ENCODE results near the gene IGSF9B.

IGSF9B gene

DNA sequence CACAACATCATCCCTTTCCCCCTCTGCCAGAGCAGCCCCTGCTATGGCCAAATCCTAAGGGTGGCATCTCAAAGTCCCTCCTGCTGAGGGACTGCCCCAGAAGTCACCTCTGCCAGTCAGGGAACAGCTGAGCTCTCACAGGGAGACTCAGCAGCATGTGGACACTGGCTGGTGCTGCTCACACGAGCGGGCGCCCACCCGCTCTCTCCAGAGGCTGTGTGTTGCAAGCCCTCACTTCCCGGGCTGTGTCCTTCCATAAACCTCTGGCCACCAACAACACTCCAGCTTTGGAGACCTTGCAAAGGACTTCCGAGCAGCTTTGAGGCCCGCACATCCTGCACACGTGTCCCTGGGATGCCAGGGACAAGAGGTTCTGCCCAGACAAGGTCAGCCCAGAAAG lies 2.8 kb downstream of the IGSF9B start:
- DNase-seq = no peak

DNA sequence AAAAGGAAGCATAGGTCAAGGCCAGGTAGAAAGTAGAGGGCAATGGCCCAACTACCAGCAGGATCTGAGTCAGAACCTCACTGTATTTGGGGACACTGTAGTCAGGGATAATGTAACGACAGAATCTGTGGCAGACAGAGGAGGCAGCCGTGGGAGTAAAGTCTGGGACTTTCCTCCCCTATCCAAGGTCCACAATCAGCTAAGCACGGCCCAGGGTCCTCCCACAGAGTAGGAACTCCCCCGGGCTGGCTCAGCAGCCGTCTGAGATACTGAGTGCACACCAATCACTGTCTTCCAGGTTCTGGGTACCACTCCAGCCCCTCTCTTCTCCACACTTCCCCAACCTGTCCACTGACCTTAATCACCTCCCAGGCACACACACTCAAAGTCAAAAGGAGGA lies 3.2 kb downstream of the IGSF9B start:
- DNase-seq = no peak

DNA sequence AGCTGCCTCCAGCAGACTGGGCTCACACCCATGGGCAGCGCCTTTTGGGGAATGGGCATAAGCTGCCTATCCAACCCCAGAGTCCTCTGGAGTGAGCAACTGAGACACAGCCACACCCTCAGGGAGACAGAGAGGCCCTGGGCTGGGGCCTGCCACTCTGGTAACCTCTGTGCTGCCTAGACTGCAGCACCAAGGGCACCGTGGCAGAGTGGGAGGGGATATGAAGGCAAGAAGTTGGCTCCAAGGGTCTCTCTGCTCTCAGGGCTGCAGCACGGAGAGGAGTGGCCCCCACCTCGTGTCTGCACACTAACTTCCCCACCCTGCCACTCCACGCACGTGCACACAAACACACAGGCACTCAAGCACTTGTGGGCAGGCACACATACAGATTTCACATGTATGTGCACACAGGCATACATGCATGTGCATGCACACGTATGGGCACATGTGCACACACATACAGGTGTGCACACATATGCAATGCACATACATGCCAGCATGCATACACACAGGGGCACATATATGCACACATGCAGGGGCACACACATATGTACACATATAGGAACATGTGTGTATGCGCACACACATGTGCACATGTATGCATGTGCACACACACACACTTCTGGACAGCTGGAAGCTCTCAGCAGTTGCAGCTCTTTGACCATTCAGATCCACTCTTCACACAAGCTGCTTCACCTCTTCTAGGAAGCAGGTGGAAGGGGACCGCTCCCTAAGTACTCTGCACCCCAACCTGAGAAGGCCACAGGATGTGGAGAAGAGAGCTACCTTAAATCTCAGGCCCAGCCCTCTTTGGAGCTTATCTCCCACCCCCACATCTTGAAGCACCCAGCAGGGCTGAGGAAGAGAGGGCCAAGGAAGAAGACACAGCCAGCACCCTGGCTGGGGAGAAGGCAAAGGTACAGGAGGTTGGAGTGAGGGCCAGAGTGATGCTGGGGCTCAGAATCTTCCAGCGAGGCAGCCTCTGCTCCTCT lies 4.3 kb downstream of the IGSF9B start:
- no peak for DNase-seq

DNA sequence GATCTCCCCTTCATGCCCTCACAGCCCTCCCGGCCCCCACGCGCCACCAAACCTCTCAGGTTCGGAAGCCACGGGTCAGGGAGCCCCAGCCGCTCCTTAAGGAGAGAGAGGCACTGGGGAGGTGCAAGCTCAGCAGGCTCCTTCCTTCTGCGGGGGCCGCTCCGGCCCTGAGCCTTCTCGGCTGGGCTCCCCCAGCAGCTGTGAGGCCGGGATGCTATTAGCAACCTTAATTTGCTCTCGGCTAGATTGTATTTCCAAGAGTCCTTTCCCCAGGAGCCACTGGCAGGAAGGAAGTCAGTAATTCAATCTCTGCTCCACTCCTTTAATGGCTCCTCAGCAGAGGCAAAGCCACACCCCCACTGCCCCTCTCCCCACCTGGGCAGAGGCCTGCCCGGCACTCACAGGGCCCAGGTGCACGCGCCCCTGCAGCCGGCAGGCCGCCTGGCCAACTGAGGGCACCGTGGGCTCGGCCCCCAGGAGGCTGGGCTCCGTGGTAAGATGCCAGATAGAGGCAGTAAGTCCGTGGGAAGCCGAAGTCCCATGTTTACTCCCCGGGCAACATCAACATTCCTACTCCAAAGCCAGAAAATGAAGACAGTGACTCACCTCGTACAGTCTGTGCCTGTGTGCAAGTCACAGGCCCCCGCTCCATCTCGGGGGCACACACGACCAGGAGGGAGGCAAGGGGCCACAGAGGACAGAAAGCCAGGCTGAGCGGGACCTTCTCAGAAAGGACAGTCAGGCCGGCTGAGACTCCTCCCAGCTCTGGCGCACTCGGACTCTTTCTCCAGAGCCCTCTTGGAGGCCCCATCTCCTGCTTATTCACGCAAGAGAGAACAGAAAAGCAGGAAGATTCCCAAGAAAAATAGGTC lies 5.2 kb downstream of the IGSF9B start:
- DNase-seq = no peak

DNA sequence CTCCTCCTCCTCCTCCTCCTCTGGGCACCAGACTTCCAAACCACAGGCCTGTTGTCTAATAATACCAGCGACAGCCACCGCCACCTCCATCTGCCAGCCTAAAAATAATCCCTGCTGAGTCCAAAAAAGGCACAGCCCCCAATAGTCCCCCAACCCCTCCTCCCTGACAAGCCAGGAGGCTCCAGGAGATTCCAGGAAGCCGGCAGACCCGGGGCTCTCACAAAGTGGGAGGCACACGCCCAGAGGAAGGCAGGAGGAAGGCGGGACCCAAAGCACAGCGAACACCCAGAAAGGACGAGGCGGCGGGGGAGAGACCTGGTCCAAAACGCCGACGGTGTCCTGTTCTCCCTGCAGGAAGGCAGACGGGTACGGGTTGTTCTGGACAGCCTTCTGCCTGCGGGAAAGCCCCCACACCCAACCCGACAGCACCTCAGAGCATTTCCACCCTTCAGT lies 5.9 kb downstream of the IGSF9B start:
- DNase-seq = no peak

DNA sequence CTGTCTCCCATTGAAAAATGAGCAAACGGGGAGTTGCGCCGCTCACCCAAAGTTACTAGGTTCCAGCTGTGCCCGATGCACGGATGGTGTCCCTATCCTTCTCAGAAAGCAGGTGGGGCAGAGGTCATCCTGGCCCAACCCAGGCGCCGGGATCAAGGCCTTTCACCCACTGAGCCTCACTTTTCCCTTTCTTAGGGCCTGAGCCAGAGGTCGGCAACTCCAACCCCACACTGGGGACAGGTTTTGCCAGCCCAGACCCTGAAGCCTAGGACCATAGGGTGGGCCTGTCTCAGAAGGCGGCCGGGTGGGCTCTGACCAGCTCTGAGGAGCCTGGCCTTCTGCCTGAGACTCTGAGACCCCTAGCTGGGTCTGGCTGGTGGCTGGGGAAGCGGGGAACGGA lies 6.3 kb downstream of the IGSF9B start:
- DNase-seq = no peak

DNA sequence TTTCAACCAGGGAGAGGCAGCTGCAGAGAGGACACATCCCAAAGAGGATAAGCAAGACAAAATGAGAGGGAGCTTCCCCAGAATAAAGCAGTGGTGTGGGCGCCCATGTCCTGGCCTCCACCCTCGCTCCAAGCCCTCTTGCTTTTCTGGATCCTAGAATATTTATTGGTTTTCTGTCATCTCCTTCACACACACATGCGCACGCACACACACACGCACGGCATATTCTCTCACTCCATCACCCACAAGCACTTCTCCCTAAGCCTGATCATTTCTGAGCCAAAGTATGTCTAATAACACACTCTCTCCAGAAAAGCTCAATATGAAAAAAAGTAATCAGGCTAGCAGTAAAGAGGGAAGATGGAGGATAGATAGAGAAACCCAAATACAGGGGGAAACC lies 7.6 kb downstream of the IGSF9B start:
- no peak for DNase-seq

DNA sequence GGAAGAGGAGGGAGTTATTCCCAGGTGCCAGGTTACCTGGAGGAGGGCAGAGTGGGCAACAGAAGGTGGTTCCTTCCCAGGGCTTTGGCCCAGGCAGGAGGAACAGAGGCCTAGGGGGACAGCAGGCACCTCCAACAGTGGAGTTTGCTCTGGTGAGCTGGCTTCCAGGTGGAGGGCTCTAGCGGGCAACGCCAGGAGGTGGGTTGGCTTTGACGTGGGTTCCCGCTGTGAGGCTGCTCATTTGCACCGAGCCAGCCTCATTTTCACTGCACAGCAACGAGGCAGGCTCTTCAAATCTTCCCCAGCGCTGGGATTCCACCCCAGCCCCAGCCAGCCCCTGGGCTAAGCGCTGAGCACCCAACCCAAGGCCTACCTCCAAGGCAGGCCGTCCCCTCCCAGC lies 8.1 kb downstream of the IGSF9B start:
- DNase-seq = no peak

DNA sequence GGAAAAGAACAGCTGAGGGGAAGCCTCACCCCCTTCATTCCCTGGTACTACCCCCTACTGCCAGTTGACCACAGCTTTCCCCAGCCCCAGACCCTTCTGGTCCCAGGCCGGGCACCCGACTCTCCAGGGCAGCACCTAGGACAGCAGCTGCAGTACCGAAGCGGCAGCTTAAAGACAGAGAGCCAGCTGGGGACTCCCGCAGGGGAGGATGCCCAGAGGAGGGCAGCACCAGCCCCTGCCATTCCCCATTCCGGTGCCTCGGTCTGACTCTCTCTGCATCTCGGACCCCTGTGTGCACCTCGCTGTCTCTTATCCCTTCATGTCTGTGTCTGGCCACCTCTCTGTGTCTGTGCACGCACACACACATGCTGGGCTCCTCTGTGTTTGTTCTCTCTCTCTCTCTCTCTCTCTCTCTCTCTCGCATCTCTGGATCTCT lies 9.4 kb downstream of the IGSF9B start:
- DNase-seq = no peak

DNA sequence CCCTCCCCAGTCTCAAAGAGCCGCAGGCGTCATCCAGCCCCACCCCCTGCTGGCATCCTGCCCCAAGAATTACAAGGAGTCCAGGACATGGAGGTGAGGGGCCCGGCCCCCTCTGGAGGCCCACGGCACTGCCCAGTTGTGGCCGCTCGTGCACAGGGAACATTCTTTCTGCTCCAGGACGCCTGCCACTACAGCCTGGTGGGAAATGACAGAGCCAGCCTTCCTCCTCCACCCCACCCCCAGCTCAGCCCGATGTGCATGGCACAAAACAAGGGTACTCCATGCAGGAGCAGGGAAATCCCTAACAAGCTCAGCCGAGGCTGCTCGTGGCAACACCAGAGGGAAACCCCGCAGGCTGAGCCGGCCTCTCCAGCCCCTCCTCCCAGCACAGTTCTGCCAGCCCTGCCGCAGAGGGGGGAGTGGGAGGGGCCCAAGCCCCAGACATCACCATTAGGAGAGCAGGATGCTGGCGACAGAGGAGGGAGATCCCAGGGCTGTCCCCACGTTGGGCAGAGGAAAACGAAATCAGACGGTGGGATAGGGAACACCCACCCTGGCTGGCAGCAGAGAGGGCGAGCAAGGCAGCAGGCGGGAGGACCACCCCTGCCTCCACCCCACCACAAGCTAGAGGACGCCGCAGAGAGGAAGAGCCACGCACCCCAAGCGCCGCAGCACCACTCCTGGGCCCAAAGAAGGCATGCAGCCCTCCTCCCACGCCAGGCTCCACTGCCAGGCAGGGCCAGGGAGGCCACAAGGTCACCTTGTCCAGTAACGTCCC lies 10.0 kb downstream of the IGSF9B start:
- no peak for DNase-seq

DNA sequence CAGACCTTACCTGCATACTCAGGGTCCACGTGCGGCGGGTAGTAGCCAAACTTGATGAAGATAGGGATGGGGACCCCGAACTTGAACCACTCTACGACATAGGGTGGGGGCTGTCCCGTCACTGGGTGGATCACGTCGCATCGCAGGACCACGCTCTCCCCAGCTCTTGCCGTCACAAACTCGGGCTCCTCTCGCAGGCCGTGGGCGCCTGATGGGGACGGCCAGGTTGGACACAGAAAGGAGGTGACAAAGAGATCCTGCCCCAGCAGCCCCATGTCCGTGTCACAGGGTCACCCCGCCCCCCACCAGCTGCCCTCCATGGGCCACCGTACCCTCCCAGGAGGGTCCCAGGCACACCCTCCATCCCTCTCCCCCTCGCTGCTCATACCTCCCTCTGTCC lies 10.7 kb downstream of the IGSF9B start:
- DNase-seq = no peak

DNA sequence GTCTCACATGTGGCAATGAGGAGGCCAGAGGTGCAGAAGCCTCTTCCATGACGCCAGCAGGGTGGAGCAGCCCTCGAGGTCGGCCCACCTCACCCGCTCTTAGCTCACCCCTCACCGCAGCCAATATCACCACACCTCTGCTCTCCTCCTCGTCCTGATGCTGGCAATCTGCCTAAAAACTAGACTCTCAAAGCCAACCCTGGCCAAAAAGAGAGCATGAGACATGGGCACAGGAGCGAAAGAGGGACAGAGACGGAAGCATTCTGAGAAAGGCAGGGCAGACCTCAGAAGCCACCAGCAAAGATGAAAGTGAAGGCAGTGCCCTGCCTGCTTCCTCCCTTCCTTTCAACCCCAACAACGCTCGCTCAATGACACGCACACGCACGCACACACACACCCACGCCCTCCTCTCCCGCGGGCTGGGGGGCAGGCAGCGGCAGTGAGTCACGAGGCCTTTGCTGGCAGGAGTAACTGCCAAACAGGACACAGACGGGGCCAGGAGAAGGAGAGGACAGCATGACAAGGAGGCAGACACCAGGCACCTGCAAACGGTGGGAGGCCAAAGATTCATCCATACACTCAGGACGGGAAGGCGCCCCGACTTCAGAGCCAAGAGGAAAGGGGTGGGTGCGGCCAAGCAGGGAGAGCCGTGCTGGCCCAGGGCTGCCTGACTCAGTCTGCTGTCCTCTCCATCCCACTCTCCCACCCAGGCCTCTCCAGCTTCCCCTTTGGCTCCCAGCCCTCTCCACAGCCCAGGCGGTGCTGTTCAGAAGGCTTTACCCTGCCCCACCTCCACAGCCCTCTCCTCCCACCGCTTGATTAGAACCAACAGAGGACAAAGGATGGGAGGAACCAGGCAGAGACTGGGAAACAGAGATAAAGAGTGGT lies 11.4 kb downstream of the IGSF9B start:
- DNase-seq = no peak

DNA sequence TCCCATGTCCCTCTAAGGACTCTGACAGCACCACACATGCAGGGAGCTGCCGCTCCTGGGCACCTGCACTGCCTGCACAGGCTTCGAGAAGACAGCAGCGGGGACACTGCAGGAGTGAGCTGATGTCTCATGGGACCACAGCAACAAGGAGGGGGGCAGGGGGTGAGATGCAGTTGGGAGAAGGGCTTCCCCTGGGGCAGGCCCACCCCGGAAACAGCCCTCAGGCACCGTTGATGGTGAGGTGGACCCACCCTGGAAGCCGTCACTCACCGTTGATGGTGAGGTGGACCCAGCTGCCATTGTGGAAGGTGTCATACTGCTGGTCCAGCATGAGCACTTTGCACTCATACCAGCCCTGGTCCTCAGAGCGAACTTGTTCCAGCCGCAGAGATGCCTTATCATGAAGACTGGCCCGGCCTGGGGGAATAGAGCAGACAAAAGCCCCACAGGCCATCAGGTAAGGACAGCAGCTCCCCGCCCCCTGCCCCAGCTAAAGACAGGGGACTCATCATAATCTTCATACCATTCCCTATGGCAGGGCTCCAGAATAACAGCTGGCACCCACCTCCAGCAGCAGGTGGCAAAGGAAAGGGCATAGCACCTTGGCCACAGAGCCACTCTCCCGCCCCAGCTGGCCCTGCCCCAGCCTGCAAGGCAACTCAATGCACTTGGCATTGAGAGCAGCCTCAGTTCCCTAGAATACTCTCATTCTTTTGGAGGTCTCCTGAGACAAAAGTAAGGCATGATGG lies 12.6 kb downstream of the IGSF9B start:
- no peak for DNase-seq

DNA sequence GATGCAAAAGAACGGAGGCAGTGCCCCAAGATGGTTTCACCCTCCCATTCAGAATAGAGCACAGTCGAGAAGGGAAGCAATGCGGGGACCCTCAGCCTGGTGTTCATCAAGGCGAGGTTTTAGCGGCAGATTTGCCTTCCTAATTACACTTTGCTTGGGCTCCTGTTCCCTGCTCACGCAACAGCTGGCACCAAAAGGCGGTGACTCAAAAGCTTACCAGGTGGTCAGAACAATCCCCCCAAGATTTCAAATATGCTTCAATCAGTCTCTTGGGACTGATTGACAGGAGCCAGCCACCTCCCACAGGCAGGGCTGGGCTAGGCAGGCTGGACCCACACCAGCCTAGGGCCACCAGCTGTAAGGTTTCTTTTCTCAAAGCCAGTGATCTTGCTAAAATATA lies 14.2 kb downstream of the IGSF9B start:
- no peak for DNase-seq

DNA sequence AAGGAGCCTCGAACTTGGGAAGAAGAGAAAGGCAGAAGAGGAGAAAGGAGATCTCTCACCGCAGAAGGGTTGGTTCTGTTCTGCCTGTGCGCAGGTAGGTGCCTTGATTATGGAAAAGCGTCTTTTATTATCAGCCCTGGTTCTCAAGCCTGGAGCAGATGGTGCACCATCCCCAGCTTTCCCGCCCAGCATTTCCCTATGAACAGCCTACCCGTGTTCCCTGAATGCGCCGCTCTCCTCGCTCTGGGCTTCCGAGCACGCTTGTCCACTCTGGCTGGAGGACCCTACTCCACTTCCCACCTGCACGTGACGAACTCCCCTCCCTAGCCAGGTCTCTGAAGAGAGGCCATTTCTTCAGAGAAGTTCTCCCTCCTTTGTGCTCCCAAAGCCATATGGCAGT lies 15.2 kb downstream of the IGSF9B start:
- no peak for DNase-seq

DNA sequence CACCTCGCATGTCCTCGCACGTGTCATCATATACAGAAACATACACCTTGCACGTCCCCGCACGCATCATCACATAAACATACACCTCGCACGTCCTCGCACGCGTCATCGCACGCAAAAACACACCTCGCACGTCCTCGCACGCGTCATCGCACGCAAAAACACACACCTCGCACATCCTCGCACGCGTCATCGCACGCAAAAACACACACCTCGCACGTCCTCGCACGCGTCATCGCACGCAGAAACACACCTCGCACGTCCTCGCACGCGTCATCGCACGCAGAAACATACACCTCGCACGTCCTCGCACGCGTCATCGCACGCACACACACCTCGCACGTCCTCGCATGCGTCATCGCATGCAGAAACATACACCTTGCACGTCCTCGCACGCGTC lies 16.7 kb downstream of the IGSF9B start:
- no peak for DNase-seq

DNA sequence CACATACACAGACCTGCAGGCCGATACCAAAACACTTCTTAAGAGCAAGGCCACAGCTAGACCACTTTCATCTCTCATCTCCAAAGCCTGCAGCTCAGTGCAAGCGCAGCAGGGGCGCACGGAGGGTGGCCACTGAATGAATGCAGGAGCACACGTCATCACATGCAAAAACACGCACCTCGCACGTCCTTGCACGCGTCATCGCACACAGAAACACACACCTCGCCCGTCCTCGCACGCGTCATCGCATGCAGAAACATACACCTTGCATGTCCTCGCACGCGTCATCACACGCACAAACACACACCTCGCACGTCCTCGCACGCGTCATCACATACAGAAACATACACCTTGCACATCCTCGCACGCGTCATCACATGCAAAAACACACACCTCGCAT lies 17.2 kb downstream of the IGSF9B start:
- no peak for DNase-seq

DNA sequence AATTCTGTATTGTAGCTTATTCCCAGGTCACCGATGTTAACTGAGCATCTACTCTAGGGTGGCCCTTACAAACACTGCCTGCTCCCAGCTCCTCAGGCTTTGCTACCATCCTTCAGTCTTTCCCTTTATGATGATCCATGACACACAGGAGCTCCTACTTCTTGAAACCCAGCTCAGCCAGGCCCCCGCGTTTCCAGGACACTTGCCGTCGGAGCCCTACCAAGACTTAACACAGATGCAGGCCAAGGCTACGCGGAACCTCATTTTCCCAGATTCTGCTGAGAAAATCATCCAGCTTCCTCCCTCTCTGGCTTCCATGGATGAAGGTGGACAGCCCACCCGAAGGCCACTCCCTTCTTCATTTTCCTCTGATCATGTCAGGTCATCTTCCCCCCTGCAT lies 18.6 kb downstream of the IGSF9B start:
- no peak for DNase-seq

DNA sequence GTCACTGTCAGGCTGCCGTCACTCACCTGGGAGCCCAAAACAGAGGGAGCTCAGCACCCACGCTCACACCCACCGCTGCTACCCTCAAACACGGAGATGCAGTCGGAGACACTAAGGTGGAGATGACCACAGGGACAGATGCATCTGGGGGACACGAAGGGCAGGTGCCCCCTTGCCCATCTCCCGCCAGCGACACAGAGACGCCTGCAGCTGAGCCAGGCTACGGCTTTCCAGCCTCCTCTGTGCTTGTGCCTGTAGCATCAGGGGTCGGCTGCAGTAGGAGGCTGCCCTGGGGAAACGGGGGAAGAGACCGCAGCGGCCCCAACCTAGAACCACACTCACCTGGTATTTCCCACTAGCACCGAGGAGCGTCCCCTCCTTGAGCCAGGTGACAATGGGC lies 19.3 kb downstream of the IGSF9B start:
- no peak for DNase-seq

DNA sequence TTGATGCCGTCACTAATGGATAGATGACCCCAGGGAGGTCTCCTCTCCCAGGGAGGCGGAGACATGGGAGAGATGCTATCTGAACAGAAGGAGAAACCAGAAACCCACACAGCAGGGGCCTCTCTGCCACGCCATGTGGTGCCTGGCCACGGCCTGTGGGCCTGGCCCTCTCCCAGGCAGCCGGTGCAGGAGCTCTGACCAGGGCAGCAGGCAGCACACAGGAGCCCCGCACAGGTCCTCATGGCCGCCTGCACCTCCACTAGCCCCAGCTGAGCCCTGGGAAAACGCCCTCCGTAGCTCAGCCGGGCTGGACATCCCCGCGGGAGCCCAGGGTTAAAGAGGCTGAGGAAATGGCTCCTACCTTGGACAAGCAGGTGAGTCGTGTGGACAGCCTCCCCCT lies 19.8 kb downstream of the IGSF9B start:
- DNase-seq = no peak

DNA sequence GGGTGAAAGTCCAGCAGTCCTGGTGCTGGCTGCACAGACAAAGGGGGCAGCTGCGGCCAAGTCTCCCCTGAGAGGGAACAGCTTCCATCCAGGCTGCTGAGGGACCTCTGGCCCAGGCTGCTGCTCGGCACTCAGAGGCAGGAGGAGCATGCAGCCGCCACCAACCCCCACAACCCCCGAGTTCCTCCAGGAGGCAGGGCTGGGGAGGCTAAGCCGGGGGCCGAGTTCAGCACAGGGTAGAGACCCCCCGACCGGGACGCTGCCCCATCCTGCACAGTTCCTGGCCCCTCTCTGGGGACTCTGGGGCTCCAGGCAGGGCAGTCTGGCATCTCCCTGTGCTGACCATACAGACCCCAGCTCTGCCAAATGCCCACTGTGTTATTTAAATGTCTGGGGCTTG lies 20.2 kb downstream of the IGSF9B start:
- DNase-seq = no peak

Data from inflammatory macrophage treated with lipopolysaccharide for 1 hour (primary cell).